ENCODE data around the gene UNC13B.

DNA sequence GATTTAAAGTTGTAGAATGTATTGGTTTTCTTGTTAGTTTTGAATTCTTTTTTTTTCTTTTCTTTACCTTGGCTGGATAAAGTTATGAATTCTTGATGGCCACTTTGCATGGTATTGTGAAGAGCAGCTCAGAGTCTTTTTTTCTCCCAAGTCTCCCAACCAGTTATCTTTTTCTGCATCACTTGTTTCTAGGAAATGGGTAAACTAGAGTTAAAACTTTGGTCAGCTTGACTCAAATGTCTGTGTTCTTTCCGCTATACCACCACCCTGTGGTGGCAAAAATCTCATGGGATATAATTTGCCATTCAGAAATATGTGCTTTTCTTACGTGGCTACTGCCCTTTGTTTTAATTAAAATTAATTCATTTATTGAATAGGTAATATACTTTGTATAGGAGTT lies 113.2 kb downstream of the UNC13B start:
- TF ChIP-seq, protein P1, sequence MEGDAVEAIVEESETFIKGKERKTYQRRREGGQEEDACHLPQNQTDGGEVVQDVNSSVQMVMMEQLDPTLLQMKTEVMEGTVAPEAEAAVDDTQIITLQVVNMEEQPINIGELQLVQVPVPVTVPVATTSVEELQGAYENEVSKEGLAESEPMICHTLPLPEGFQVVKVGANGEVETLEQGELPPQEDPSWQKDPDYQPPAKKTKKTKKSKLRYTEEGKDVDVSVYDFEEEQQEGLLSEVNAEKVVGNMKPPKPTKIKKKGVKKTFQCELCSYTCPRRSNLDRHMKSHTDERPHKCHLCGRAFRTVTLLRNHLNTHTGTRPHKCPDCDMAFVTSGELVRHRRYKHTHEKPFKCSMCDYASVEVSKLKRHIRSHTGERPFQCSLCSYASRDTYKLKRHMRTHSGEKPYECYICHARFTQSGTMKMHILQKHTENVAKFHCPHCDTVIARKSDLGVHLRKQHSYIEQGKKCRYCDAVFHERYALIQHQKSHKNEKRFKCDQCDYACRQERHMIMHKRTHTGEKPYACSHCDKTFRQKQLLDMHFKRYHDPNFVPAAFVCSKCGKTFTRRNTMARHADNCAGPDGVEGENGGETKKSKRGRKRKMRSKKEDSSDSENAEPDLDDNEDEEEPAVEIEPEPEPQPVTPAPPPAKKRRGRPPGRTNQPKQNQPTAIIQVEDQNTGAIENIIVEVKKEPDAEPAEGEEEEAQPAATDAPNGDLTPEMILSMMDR (IDR thresholded peaks at IDR 0.05) = no peak
- no peak for TF ChIP-seq POLR2A (IDR thresholded peaks at IDR 0.05)
